Lung (tissue), 12 donors: Measurements from ENCODE around the gene LPGAT1. TPM values are rescaled to one million over a fixed set of nuclear protein-coding genes. Genes with fewer than 3 reads are reported as not detected.

Experiments used
- ATAC-seq: fragments of 200-7000 bp; cut with Tn5 transposase; one replicate; pipeline ENCODE4 v1.9.1; 2020; ENCODE audit warnings: moderate number of reproducible peaks; ENCODE audit not compliant: insufficient read depth, low FRiP score
- DNase-seq, 3 donors: peaks; one replicate each; pipeline ENCODE4 v3.0.0-alpha.2; 2013 to 2017
- H3K27ac ChIP-seq, 2 donors: one replicate each; pipeline ENCODE4 v1.5.1; 2013; ENCODE audit warnings: mild to moderate bottlenecking in 2 of 2, moderate library complexity in 2 of 2, control low read depth in 1 of 2, inconsistent platforms in 1 of 2, low read depth in 1 of 2, low read length in 1 of 2
- H3K27me3 ChIP-seq, 3 donors: one replicate each; pipeline ENCODE4 v1.5.1; 2013; ENCODE audit warnings: low read length in 2 of 3; ENCODE audit not compliant: control insufficient read depth in 3 of 3, insufficient read depth in 3 of 3
- H3K36me3 ChIP-seq, 4 donors: one replicate each; pipeline ENCODE4 v1.5.1; 2013; ENCODE audit warnings: low read length in 4 of 4, mild to moderate bottlenecking in 1 of 4, moderate library complexity in 1 of 4; ENCODE audit not compliant: control insufficient read depth in 4 of 4, insufficient read depth in 4 of 4
- H3K4me1 ChIP-seq, 5 donors: one replicate each; pipeline ENCODE4 v1.5.1; 2013; ENCODE audit warnings: low read length in 5 of 5, mild to moderate bottlenecking in 2 of 5, moderate library complexity in 1 of 5; ENCODE audit not compliant: control insufficient read depth in 5 of 5, insufficient read depth in 5 of 5
- H3K4me3 ChIP-seq: one replicate; pipeline ENCODE4 v1.5.1; 2013; ENCODE audit warnings: mild to moderate bottlenecking, control low read depth, moderate library complexity
- H3K9ac ChIP-seq, 2 donors: one replicate each; pipeline ENCODE4 v1.5.1; 2013; ENCODE audit warnings: low read length in 2 of 2, control low read depth in 1 of 2; ENCODE audit not compliant: insufficient read depth in 1 of 2
- H3K9me3 ChIP-seq, 4 donors: one replicate each; pipeline ENCODE4 v1.5.1; 2013; ENCODE audit warnings: low read length in 3 of 4, mild to moderate bottlenecking in 1 of 4, moderate library complexity in 1 of 4; ENCODE audit not compliant: control insufficient read depth in 4 of 4, insufficient read depth in 3 of 4
- CTCF ChIP-seq: IDR thresholded peaks from 2 replicates; pipeline ENCODE4 v1.5.1; 2012; ENCODE audit warnings: mild to moderate bottlenecking; ENCODE audit errors: control extremely low read depth, extremely low read depth
- WGBS, 2 donors: extraction: QIAGEN DNeasy Blood & Tissue Kit; methylation state at CpG; one replicate each; pipeline ENCODE4 v1.1.7; 2013; 5-methylcytosine and 5-hydroxymethylcytosine counted together
- polyA plus RNA-seq, 2 donors: library from polyadenylated mRNA; stranded (reverse); fragments of 200-250 nt; gene quantifications; one replicate each; pipeline ENCODE4 v1.2.1, GENCODE V29; 2013
- total RNA-seq, 2 donors: library from RNA; depleted of rRNA in 1 of 2; stranded (reverse); fragments of >200 nt in 1 of 2; gene quantifications; one replicate each; pipeline ENCODE4 v1.2.1, GENCODE V29; 2014 to 2021
- donor health status: control.
- donor health status: control.
- donor health status: Bipolar disorder and iron deficiency.
- donor health status: healthy.
- donor health status: DM: yes; HTN: yes; CAD: no.

The LPGAT1 gene
- total and polyA plus RNA-seq, 4 donors: 4.9 to 41.9 (median 25.5) TPM

- WGBS, 2 donors: 81 to 85% methylated on average over 4 of the region's 4 CpGs
- no peaks in the 10 kb centered on the region for H3K27me3 ChIP-seq
- no peak overlapping the region for H3K9ac ChIP-seq
- no peaks in the 10 kb centered on the region for H3K4me1 ChIP-seq
- DNase-seq: no peak
- no peaks in the 10 kb centered on the region for H3K36me3 ChIP-seq
- no peaks in the 10 kb centered on the region for H3K9me3 ChIP-seq
- H3K27ac ChIP-seq: no peak overlapping the region
- no peak for ATAC-seq
- H3K4me3 ChIP-seq: no peak overlapping the region
- TF ChIP-seq CTCF: no peak
These were observed 104.0 kb downstream of the LPGAT1 start for GRCh38 chr1:211726467-211726995.

GRCh38 chr1:211724687-211725196, 105.8 kb downstream of the LPGAT1 start:
- ATAC-seq (no peak), DNase-seq (no peak)
- Histone ChIP-seq H3K4me3 (no peak overlapping the region), H3K36me3 (no peaks in the 10 kb centered on the region), H3K9me3 (no peaks in the 10 kb centered on the region), H3K27me3 (no peaks in the 10 kb centered on the region), H3K9ac (no peak overlapping the region), H3K27ac (no peak overlapping the region), H3K4me1 (no peaks in the 10 kb centered on the region)
- TF ChIP-seq CTCF: no peak
- 77 to 81% methylated on average over 11 of the region's 11 CpGs for WGBS, 2 donors

- DNase-seq (no peak), ATAC-seq (no peak)
- H3K4me3 ChIP-seq: no peak overlapping the region
- 72 to 74% methylated on average over 5 of the region's 5 CpGs for WGBS, 2 donors
- H3K36me3 ChIP-seq: no peaks in the 10 kb centered on the region
- H3K4me1 ChIP-seq: no peaks in the 10 kb centered on the region
- H3K9ac ChIP-seq: no peak overlapping the region
- no peak for TF ChIP-seq CTCF
- no peaks in the 10 kb centered on the region for H3K27me3 ChIP-seq
- H3K27ac ChIP-seq: no peak overlapping the region
- H3K9me3 ChIP-seq: no peaks in the 10 kb centered on the region
These were observed 107.3 kb downstream of the LPGAT1 start for GRCh38 chr1:211723273-211723672.
